MCF 10A (cell line): ENCODE data around the gene SDC1. TPM values are rescaled to one million over a fixed set of nuclear protein-coding genes. Genes with fewer than 3 reads are reported as not detected.

Experiments used
- BruUV-seq: library from RNA; stranded (reverse); fragments of 400-500 nt; replicated peaks from 2 replicates; lab custom pipeline; 2021; lab: Mats Ljungman, UMichigan
- CTCF ChIA-PET: fragments of 300-600 bp; sonication (Branson Sonifier 250); formaldehyde crosslinking; extraction: SDS; loops from one replicate; lab custom pipeline; 2021; ENCODE audit warnings: antibody characterized with exemption, inconsistent platforms; lab: Yijun Ruan, JAX
- POLR2A ChIA-PET: fragments of 300-600, 350-650 bp; sonication (Branson Sonifier 250); formaldehyde crosslinking; extraction: SDS; loops from one replicate; lab custom pipeline; 2020; ENCODE audit warnings: antibody characterized with exemption, inconsistent platforms; lab: Yijun Ruan, JAX
- DNase-seq: peaks from one replicate; pipeline ENCODE4 v3.0.0-alpha.2; 2018; ENCODE audit not compliant: unreplicated experiment
- H3K27ac Mint-ChIP-seq: one replicate; pipeline ENCODE4 v1.8.0; 2022; ENCODE audit warnings: mild to moderate bottlenecking, low read depth, mixed read lengths; ENCODE audit not compliant: unreplicated experiment
- H3K27me3 Mint-ChIP-seq: one replicate; pipeline ENCODE4 v1.8.0; 2022; ENCODE audit warnings: mixed read lengths; ENCODE audit not compliant: insufficient read depth, unreplicated experiment
- H3K36me3 Mint-ChIP-seq: one replicate; pipeline ENCODE4 v1.8.0; 2022; ENCODE audit warnings: mild to moderate bottlenecking, moderate library complexity, mixed read lengths; ENCODE audit not compliant: insufficient read depth, unreplicated experiment
- H3K4me1 Mint-ChIP-seq: one replicate; pipeline ENCODE4 v1.8.0; 2022; ENCODE audit warnings: mixed read lengths; ENCODE audit not compliant: insufficient read depth, unreplicated experiment
- H3K4me3 Mint-ChIP-seq: one replicate; pipeline ENCODE4 v1.8.0; 2022; ENCODE audit warnings: mild to moderate bottlenecking, moderate library complexity, mixed read lengths; ENCODE audit not compliant: unreplicated experiment
- H3K9me3 Mint-ChIP-seq: one replicate; pipeline ENCODE4 v1.8.0; 2022; ENCODE audit warnings: mixed read lengths; ENCODE audit not compliant: unreplicated experiment
- intact Hi-C: fragments of 100-400 bp; cut with micrococcal nuclease; formaldehyde crosslinking; loops from 2 replicates; pipeline ENCODE4 v1.14.1; 2022
- total RNA-seq: library from RNA; stranded (reverse); gene quantifications from 2 replicates; pipeline ENCODE4 v1.2.3, GENCODE V29; 2022
- TF ChIP-seq, protein P1 (sequence below): fragments of 200-600 bp; IDR thresholded peaks from one replicate; pipeline ENCODE4 v1.8.0; 2022; ENCODE audit warnings: antibody characterized with exemption, mild to moderate bottlenecking; ENCODE audit not compliant: unreplicated experiment

The SDC1 gene
- total RNA-seq, 1 experiment from 2014 or later: 232 TPM

DNA sequence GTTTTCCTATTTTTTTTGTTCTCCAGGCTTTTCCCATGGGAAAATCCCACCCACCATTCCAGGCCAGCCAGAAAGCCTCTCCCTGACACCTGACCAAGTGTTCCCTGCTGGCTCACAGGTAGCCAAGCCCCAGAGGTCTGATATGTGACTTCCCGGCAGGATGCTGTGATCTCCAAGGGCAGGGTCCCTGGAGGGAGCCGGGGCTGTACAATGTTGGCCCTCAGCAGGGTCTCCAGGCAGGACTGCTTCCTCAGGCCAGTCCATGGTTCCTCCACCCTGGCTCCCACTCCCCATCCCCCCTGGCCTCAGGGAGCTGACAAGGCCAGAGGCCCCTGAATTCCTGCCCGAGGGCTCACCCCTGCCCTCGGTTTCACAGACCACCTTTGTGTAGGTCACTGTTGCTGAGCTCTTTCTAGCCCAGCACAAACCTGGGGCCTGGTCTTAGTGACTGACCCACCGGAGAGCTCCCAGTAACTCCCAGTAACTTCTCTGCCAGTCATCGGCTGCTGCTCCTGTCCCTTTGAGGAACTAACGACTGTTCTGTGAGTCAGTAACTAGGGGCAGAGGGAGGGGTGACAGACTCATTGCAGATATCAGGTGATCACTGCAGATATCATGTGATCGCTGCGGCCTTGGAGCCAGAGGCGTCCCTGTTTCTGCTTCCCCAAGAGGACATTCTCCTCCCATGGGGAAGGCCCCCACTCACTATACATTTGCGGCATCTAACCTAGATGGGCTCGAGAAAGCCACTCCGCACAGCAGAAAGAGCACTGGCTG, 38.7 kb downstream of the SDC1 start:
- peaks cover 28% of the 10 kb centered on the region for H3K4me1 Mint-ChIP-seq
- intact Hi-C loops: no loop called here
- no peaks in the 10 kb centered on the region for H3K36me3 Mint-ChIP-seq
- no peaks in the 10 kb centered on the region for H3K27me3 Mint-ChIP-seq
- ChIA-PET POLR2A (interaction anchor here (1.0 to 2.1 kb wide), 7 partner anchors 27 to 105 kb away, joined by 3 to 7 read pairs (median 5); no protein-coding TSS in a partner anchor), CTCF (interaction anchor here (0.7 to 1.6 kb wide), 3 partner anchors 36 to 80 kb away, joined by 3 to 4 read pairs (median 3); no protein-coding TSS in a partner anchor)
- no peak for DNase-seq
- no peaks in the 10 kb centered on the region for H3K9me3 Mint-ChIP-seq
- H3K4me3 Mint-ChIP-seq: no peak overlapping the region
- peak overlapping the region; percentile 46 for H3K27ac Mint-ChIP-seq
- BruUV-seq: no TSS peak
- TF ChIP-seq, protein P1, sequence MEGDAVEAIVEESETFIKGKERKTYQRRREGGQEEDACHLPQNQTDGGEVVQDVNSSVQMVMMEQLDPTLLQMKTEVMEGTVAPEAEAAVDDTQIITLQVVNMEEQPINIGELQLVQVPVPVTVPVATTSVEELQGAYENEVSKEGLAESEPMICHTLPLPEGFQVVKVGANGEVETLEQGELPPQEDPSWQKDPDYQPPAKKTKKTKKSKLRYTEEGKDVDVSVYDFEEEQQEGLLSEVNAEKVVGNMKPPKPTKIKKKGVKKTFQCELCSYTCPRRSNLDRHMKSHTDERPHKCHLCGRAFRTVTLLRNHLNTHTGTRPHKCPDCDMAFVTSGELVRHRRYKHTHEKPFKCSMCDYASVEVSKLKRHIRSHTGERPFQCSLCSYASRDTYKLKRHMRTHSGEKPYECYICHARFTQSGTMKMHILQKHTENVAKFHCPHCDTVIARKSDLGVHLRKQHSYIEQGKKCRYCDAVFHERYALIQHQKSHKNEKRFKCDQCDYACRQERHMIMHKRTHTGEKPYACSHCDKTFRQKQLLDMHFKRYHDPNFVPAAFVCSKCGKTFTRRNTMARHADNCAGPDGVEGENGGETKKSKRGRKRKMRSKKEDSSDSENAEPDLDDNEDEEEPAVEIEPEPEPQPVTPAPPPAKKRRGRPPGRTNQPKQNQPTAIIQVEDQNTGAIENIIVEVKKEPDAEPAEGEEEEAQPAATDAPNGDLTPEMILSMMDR: no peak

DNA sequence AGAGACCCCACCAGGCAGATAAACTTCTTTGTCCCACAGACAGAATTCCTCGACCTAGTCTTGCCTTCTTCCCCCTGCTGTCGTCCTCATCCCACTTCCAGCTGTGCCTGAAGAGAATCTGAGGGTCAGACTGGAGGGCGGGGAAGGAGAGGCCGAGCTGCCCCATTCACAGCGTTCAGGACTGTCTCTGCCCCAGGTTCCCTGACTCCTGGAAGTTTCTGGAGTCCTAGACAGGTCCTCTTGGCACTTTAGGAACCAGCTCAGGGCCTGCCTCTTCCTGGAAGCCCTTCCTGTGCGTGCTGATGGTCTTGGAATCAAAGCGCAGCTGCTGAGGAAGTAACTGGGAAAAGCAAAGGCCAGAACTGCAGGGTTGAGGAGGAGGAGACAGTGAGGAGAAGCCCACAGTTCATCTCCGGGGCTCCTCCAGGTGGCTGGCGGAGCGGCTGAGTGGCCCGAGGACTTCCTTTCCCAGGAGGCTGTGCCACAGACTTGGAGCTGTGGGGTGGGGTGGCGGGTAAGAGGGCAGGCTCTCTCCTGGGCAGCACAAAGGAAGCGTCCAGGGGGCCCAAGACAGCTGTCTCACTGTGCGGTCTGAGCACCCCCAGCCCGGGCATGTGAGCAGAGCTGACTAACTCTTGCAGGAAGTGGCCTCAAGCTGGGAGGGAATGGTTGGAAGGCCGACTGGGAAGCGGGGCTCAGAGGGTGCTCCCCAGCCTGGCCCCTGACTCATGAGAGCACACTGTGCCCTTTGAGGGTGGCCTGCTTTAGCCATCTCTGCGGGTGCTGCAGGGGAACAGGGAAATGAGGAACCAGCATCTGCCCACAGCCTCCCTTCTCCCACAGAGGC, 39.5 kb downstream of the SDC1 start:
- ChIA-PET CTCF (interaction anchor here (0.7 to 1.6 kb wide), 2 partner anchors 37 to 40 kb away, joined by 4 read pairs; partner anchors contain the start of gene SDC1), POLR2A (interaction anchor here (1.0 to 2.1 kb wide), 7 partner anchors 22 to 105 kb away, joined by 3 to 7 read pairs (median 5); no protein-coding TSS in a partner anchor)
- Mint-ChIP-seq H3K27ac (peak overlapping the region; percentile 46), H3K4me3 (no peak overlapping the region), H3K4me1 (peaks cover 28% of the 10 kb centered on the region), H3K27me3 (no peaks in the 10 kb centered on the region), H3K9me3 (no peaks in the 10 kb centered on the region), H3K36me3 (no peaks in the 10 kb centered on the region)
- TF ChIP-seq, protein P1: no peak
- intact Hi-C loops: no loop called here
- peak; percentile 41 for DNase-seq
- no TSS peak for BruUV-seq

DNA sequence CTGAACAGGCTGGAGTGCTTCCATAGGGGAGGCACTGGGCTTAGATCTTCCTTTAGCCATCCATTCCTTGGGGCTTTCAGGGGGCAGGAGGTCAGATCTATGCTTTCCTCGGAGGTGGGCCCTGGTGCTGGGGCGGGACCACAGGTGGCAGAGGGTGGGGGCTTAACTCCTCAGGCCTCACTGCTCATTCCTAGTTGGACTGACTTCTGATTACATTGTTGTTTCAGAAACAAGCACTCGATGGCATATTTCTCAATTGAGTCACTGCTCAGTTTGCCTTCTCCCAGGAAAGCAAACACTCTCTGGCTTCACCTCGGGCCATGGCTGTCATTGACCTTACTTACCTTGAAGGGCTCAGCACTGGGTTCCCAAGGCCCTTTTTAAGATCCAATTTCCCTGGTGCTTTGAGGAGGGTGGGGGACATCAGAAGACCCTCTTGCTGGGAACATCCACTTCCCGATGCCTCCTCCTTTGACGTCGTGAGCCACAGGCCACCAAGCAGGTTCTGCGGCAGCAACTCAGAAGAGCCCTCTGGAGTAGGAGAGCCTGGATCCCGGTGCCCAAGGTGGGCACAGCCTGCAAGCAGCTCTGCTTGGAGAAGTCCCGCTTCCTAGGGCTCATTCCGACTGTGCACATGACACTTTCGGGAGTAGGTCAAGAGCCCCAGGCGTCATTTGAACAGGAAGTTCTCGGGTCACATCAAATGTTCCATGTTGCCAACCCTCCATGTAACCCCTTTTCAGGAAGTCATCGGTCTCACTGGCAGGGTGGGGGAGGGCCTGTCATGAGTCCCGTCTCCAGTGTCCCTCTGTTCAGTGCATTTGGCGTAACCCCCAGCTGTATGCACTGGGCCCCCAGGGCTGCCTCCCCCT, 40.6 kb downstream of the SDC1 start:
- POLR2A ChIA-PET: interaction anchor here (0.9 to 2.5 kb wide), 9 partner anchors 22 to 75 kb away, joined by 3 to 16 read pairs (median 5); no protein-coding TSS in a partner anchor
- Mint-ChIP-seq H3K4me3 (no peak overlapping the region), H3K4me1 (peaks cover 28% of the 10 kb centered on the region), H3K27me3 (no peaks in the 10 kb centered on the region), H3K9me3 (no peaks in the 10 kb centered on the region), H3K36me3 (no peaks in the 10 kb centered on the region), H3K27ac (peak overlapping the region; percentile 28)
- intact Hi-C loops: no loop called here
- DNase-seq: peak; percentile 76
- TF ChIP-seq, protein P1: no peak
- no TSS peak for BruUV-seq
- CTCF ChIA-PET: interaction anchor here (0.6 to 1.9 kb wide), 8 partner anchors 30 to 626 kb away, joined by 4 to 15 read pairs (median 4); partner anchors contain the start of gene SDC1
